Mucosa of descending colon (tissue), 3 donors: Measurements from ENCODE around the gene SPO11. TPM values are rescaled to one million over a fixed set of nuclear protein-coding genes. Genes with fewer than 3 reads are reported as not detected.

Experiments
- ATAC-seq: fragments of 200-7000 bp; cut with Tn5 transposase; one replicate; pipeline ENCODE4 v1.9.1; 2020; ENCODE audit warnings: mild to moderate bottlenecking, moderate library complexity
- DNase-seq, 3 donors: peaks; one replicate each; pipeline ENCODE4 v3.0.0-alpha.2; 2020
- H3K36me3 ChIP-seq: fragments of 200-600 bp; one replicate; pipeline ENCODE4 v1.8.0; 2021; ENCODE audit warnings: low read depth, mild to moderate bottlenecking
- H3K4me1 ChIP-seq: fragments of 200-600 bp; one replicate; pipeline ENCODE4 v1.8.0; 2021; ENCODE audit warnings: low read depth, mild to moderate bottlenecking
- H3K4me3 ChIP-seq: fragments of 200-600 bp; one replicate; pipeline ENCODE4 v1.8.0; 2021; ENCODE audit warnings: mild to moderate bottlenecking
- H3K9me3 ChIP-seq: fragments of 200-600 bp; one replicate; pipeline ENCODE4 v1.8.0; 2021; ENCODE audit warnings: mild to moderate bottlenecking
- intact Hi-C, 2 donors: fragments of 100-400 bp; cut with DNase I in 1 of 2; cut with micrococcal nuclease in 1 of 2; formaldehyde crosslinking; loops; one replicate each; pipeline versions ENCODE4 v1.11.0 to v1.11.1; 2022; cut with DNase I, micrococcal nuclease
- total RNA-seq, 3 donors: library from RNA; stranded (reverse); fragmentation: NEBNext Ultra II Directional in 2 of 3; extraction: Animal tissue kit (Norgen Biotek cat#: 25700) in 2 of 3; gene quantifications; one replicate each; pipeline versions ENCODE4 v1.2.1 to v1.2.4, GENCODE V29; 2021 to 2023
- TF ChIP-seq, protein P1 (sequence below): fragments of 200-600 bp; IDR thresholded peaks from one replicate; pipeline ENCODE4 v1.8.0; 2022; ENCODE audit warnings: antibody characterized with exemption, mild to moderate bottlenecking
- donor health status: DM: no; HTN: no; CAD: no; lungs with moderate emphysema.
- donor health status: DM: no; HTN: no; CAD: no.
- donor health status: DM: no; HTN: yes; CAD: no.

Gene SPO11
- total RNA-seq, 3 donors from 2014 or later, result not detected

DNA sequence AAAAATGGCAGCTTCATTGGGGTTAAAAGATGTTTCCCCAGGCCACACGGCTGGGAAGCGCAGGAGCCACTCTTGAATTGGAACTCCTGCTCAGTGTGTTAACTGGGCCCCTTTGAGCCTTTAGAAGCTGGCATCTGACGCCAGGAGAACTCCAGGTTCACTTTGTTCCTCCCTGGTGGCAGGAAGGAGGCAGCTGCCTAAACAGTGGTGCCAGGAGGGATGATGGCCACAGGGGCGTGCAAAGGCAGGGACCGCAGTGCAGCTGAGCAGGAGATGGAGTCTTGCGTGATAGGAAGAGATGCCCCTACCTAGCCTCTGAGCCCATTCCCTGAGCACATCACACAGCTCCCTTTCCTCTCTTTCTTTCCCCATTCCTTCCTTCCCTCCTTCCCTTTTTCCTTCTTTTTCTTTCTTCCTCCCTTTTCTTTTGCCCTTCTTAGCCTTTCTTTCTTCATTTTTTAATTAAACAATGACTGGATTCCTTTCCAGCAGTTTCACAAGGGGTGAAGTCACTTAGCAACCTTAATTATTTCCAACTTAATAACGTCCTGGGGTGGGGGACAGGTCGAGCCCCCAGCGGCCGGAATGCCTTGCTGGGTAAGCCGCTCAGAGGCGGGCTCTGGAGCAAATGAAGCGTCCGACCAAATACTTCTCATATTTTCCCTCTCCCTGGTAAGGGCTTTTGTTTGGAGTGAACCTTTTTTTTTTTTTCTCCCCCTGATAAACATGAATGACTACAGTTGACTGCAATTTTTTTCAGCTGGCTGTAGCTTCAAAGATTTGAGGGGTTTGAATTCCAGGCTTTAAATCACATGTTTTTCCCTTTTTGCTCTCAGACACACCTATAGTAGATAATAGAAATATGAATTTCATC is 42.4 kb upstream of the SPO11 start:
- ATAC-seq, result no peak
- TF ChIP-seq, protein P1, sequence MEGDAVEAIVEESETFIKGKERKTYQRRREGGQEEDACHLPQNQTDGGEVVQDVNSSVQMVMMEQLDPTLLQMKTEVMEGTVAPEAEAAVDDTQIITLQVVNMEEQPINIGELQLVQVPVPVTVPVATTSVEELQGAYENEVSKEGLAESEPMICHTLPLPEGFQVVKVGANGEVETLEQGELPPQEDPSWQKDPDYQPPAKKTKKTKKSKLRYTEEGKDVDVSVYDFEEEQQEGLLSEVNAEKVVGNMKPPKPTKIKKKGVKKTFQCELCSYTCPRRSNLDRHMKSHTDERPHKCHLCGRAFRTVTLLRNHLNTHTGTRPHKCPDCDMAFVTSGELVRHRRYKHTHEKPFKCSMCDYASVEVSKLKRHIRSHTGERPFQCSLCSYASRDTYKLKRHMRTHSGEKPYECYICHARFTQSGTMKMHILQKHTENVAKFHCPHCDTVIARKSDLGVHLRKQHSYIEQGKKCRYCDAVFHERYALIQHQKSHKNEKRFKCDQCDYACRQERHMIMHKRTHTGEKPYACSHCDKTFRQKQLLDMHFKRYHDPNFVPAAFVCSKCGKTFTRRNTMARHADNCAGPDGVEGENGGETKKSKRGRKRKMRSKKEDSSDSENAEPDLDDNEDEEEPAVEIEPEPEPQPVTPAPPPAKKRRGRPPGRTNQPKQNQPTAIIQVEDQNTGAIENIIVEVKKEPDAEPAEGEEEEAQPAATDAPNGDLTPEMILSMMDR, result no peak
- intact Hi-C loops, result no loop called here

DNA sequence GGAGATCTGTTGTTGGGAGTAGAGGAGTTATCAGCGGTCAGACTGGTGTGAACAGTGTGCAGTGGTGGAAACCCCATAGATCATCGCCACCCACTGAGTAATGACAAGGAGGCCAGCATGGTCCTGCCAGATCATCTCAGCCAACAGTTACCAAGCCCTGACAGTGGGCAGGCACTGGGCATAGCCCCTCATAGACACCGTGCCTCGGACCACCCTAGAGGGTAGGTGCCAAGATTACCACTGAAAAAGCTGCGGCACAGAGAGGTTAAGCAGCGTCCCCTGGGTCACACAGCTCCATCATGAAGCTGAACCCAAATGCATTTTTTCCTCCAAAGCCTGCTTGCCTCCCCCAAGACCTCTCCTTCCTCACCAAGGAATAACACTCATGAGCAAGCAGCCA is 41.7 kb upstream of the SPO11 start:
- peaks cover 3% of the 10 kb centered on the region for H3K4me1 ChIP-seq
- H3K4me3 ChIP-seq, result no peak overlapping the region
- H3K9me3 ChIP-seq, result no peaks in the 10 kb centered on the region
- no peaks in the 10 kb centered on the region for H3K36me3 ChIP-seq
- intact Hi-C loops, result no loop called here
- TF ChIP-seq, protein P1, result no peak
- no peak for DNase-seq
- no peak for ATAC-seq

More for the DNA sequence above, 42.4 kb upstream of the SPO11 start:
- no peak for DNase-seq
- no peak overlapping the region for H3K4me3 ChIP-seq
- no peaks in the 10 kb centered on the region for H3K9me3 ChIP-seq
- H3K36me3 ChIP-seq, result no peaks in the 10 kb centered on the region
- peaks cover 3% of the 10 kb centered on the region for H3K4me1 ChIP-seq

DNA sequence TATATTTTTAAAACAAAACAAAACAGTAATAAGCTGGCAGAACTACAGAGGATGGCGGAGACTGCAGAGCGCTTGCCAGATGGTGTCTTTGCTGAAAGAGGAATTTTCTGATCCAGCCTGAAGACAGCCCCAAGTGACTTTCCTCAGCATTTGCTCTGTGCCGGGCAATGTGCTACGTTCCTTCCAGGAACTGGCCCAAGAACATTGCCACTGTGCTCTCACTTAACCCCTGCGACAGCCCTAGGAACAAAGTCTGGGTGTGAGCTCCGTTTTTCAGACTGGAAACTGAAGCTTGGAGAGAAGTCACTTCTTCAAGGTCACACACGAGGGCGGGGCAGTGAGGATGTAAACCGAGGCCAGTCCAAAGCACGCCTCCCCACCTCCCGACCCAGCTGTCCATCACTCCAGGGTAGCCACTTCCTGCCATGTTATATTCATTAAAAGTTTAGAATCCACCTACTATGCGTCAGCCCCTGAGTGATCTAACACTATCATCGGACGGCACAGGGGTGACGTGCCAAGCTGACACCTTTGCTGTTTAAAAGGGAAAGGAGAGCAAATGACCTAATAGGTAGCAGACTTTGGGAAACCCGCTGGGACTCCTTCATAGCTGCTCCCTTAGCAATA is 40.8 kb upstream of the SPO11 start:
- intact Hi-C loops, result no loop called here
- Histone ChIP-seq H3K9me3 (no peaks in the 10 kb centered on the region), H3K36me3 (no peaks in the 10 kb centered on the region), H3K4me3 (no peak overlapping the region), H3K4me1 (peaks cover 3% of the 10 kb centered on the region)
- DNase-seq (peak in 1 of 3 donors; percentile 7), ATAC-seq (peak; percentile 36)
- TF ChIP-seq, protein P1, result no peak

DNA sequence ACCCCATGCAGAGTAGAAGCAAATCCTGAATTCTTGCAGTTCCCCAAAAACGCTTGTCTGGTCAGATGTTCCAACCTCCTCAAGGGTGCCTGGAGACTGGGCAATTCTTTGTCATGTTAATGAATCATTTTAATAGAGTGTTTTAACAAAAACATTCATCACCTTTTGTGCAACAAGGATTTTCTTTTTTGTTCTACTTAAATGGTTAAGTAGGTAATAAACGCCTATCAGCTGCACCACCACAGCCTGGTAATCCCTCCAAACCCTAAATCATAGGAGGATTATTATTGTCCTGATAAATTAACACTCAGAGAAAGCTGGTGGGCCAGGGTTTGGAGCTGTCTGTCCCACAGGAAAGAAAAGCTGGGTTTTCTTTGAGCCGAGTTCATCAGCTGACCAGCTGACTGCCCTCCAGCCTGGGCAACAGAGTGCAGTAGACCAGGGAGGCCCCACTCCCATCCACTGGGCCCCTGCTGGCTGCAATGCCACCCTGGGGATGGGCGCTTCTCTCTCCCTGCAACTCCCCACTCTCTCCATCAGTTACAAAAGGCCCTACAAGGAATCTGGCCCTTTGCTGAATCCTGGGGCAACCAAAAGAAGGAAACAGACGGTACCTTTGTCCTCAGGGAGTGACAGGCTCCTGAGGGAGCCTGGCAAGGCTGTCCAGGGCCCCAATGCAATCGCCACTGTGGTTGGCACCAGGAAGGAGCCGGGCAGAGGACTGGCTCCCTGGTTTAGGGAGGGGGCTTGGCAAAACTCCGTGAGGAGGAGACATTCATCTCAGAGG is 40.0 kb upstream of the SPO11 start:
- peaks cover 3% of the 10 kb centered on the region for H3K4me1 ChIP-seq
- no peaks in the 10 kb centered on the region for H3K9me3 ChIP-seq
- TF ChIP-seq, protein P1, result no peak
- no peak for DNase-seq
- no peaks in the 10 kb centered on the region for H3K36me3 ChIP-seq
- ATAC-seq, result no peak
- intact Hi-C loops, result no loop called here
- no peak overlapping the region for H3K4me3 ChIP-seq

DNA sequence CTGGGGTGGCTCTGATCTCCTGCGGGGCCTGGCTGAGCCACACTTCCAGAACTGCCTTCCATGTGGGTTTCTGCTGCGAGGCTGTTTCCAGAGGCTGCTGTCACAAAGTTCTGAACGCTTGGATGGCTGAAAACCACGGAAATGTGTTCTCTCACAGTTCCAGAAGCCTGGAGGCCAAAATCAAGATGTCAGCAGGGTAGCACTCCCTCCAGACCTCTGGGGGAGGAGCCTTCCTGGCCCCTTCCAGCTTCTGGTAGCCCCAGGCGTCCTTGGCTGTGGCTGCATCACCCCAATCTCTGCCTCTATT is 39.5 kb upstream of the SPO11 start:
- Histone ChIP-seq H3K4me3 (no peak overlapping the region), H3K4me1 (peaks cover 3% of the 10 kb centered on the region), H3K9me3 (no peaks in the 10 kb centered on the region), H3K36me3 (no peaks in the 10 kb centered on the region)
- DNase-seq (no peak), ATAC-seq (no peak)
- intact Hi-C loops, result no loop called here
- TF ChIP-seq, protein P1, result no peak
